Esophagus squamous epithelium (tissue), 5 donors: ENCODE data around the gene C2orf69. TPM values are rescaled to one million over a fixed set of nuclear protein-coding genes. Genes with fewer than 3 reads are reported as not detected.
"Not testable (repeated sequence)": the region's sequence is repeated elsewhere in the genome, so short reads cannot be mapped to it uniquely, and the experiment has no call there.

Experiments used
- DNase-seq: peaks from one replicate; lab custom pipeline; 2025; lab: John Stamatoyannopoulos, UW
- H3K27ac ChIP-seq, 4 donors: fragments of 200-600 bp; sonication (generic); one replicate each; pipeline ENCODE4 v1.5.1; 2016 to 2019; ENCODE audit warnings: mild to moderate bottlenecking in 1 of 4
- H3K27me3 ChIP-seq, 4 donors: fragments of 200-600 bp; sonication (generic); 1 replicate in 3 of 4; 2 replicates in 1 of 4; pipeline versions ENCODE4 v1.5.1 to v1.6.0; 2017 to 2021; ENCODE audit warnings: antibody characterized with exemption in 1 of 4
- H3K36me3 ChIP-seq, 3 donors: fragments of 200-600 bp; sonication (generic); one replicate each; pipeline ENCODE4 v1.5.1; 2016 to 2019
- H3K4me1 ChIP-seq, 3 donors: fragments of 200-600 bp; sonication (generic); one replicate each; pipeline ENCODE4 v1.5.1; 2017 to 2019
- H3K4me3 ChIP-seq, 4 donors: fragments of 200-600 bp; sonication (generic); 1 replicate in 3 of 4; 2 replicates in 1 of 4; pipeline ENCODE4 v1.5.1; 2016 to 2019; ENCODE audit warnings: mild to moderate bottlenecking in 2 of 4, moderate library complexity in 1 of 4
- H3K9me3 ChIP-seq, 3 donors: fragments of 200-600 bp; sonication (generic); one replicate each; pipeline ENCODE4 v1.5.1; 2016 to 2019
- POLR2A ChIP-seq, 4 donors: fragments of 450-650 bp; IDR thresholded peaks; one replicate each; pipeline ENCODE4 v1.6.1; 2017; ENCODE audit warnings: antibody characterized with exemption in 4 of 4, mild to moderate bottlenecking in 4 of 4, moderate library complexity in 3 of 4
- WGBS, 2 donors: methylation state at CpG; one replicate each; pipeline ENCODE4 v1.1.5; 2018; 5-methylcytosine and 5-hydroxymethylcytosine counted together
- intact Hi-C: fragments of 100-400 bp; cut with DNase I; formaldehyde crosslinking; loops from one replicate; pipeline ENCODE4 v1.15.0; 2022
- total RNA-seq, 4 donors: library from RNA; depleted of rRNA; stranded (reverse); fragments of >200 nt; gene quantifications; one replicate each; pipeline ENCODE4 v1.1.0, GENCODE V29; 2016
- TF ChIP-seq, protein P1 (sequence below), 6 experiments: fragments of 450-650 bp in 4 of 6; fragments of 200-600 bp in 2 of 6; sonication (generic) in 2 of 6; IDR thresholded peaks; one replicate each; pipeline ENCODE4 v1.5.1; 2016 to 2019; ENCODE audit warnings: antibody characterized with exemption in 6 of 6, mild to moderate bottlenecking in 4 of 6, moderate library complexity in 4 of 6
- donor health status: DM: yes; HTN: yes; CAD: no.

The C2orf69 gene
- total RNA-seq, 4 donors from 2014 or later, result 6.1 to 10.7 (median 9.6) TPM

DNA sequence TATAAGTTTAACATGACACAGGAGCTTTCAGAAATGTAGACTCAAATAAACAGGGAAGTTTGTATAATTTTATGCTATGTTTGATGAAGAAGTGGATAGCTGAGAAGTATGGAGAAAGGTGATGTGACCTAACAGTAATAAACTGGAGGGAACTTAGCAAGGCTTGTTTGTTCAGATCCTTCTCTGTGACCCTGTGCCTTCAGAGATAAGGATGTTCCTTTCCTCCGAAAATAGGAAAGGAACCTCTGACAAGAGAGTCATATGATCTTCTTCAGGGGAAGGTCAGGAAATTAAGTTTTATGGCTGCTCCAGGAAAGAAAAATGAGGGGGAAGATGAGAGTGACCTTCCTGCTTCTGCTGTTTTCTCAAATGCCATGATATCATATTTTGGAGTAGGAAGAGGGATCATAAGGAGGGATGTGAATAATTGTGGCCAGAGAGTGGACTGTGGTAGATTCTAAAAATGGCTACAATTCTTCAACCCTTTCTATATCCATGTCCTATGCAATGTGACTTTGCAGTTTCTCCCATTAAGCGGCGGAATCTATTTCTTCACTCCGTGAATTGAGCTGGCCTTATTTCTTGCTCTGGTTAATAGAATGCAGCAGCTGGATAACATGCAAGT lies 8.5 kb upstream of the C2orf69 start:
- Histone ChIP-seq H3K36me3 (no peaks in the 10 kb centered on the region), H3K27me3 (no peaks in the 10 kb centered on the region), H3K4me3 (no peak overlapping the region), H3K4me1 (no peaks in the 10 kb centered on the region), H3K27ac (no peak overlapping the region), H3K9me3 (no peaks in the 10 kb centered on the region)
- no peak for DNase-seq
- intact Hi-C loops, result no loop called here
- TF ChIP-seq POLR2A (IDR thresholded peaks at IDR 0.05), result no peak
- TF ChIP-seq, protein P1, sequence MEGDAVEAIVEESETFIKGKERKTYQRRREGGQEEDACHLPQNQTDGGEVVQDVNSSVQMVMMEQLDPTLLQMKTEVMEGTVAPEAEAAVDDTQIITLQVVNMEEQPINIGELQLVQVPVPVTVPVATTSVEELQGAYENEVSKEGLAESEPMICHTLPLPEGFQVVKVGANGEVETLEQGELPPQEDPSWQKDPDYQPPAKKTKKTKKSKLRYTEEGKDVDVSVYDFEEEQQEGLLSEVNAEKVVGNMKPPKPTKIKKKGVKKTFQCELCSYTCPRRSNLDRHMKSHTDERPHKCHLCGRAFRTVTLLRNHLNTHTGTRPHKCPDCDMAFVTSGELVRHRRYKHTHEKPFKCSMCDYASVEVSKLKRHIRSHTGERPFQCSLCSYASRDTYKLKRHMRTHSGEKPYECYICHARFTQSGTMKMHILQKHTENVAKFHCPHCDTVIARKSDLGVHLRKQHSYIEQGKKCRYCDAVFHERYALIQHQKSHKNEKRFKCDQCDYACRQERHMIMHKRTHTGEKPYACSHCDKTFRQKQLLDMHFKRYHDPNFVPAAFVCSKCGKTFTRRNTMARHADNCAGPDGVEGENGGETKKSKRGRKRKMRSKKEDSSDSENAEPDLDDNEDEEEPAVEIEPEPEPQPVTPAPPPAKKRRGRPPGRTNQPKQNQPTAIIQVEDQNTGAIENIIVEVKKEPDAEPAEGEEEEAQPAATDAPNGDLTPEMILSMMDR (IDR thresholded peaks at IDR 0.05), result no peak
- 87 to 89% methylated on average over 4 of the region's 4 CpGs for WGBS, 2 donors

DNA sequence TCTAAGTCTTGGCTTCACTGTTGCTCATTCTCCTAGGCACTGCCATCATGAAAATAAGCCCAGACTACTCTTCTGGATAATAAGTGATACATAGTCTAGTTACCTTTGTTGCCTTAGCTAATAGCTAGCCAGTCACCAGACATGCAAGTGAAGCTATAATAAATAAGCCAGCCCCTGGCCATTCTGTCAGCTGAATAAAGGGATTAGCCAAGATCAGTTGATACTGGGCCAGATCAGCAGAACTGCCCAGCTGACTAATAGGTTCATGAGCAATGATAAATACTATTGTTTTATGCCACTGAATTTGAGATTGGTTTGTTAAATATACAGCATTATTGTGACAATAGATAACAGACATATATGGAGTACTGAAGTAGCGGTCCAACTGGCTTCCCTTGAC lies 8.0 kb upstream of the C2orf69 start:
- DNase-seq, result no peak
- Histone ChIP-seq H3K27ac (no peak overlapping the region), H3K4me3 (no peak overlapping the region), H3K27me3 (no peaks in the 10 kb centered on the region), H3K9me3 (no peaks in the 10 kb centered on the region), H3K36me3 (no peaks in the 10 kb centered on the region), H3K4me1 (no peaks in the 10 kb centered on the region)
- WGBS, 2 donors, result 91 to 95% methylated on average over 1 of the region's 1 CpG
- intact Hi-C loops, result no loop called here
- no peak for TF ChIP-seq POLR2A (IDR thresholded peaks at IDR 0.05)
- TF ChIP-seq, protein P1 (IDR thresholded peaks at IDR 0.05), result no peak

DNA sequence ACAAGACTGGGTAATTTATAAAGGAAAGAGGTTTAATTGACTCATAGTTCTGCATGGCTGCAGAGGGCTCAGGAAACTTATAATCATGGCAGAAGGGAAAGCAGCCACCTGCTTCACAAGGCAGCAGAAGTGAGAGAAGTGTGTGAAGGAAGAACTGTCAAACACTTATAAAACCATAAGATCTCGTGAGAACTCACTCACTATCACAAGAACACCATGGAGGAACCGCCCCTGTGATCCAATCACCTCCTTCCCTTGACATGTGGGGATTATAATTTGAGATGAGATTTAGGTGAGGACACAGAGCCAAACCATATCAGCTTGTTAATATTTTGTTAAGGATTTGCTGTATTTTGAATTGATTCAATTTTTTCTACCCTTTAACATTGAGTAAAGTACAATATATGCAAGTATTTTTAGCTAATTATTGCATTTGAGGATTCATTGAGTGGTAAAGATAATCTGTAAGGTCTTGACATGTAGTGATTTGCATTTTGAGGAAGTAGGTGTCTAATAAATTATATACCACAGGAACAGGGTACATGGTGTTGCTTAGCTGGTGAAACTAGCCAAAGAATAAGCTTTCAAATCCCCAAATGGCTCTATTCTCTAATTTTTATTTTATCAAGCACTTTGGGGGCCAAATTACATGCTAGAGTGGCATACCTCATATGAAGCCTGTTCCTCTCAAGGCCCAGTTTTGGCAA lies 3.9 kb upstream of the C2orf69 start:
- Histone ChIP-seq H3K4me3 (no peak overlapping the region), H3K9me3 (no peaks in the 10 kb centered on the region), H3K27ac (no peak overlapping the region), H3K27me3 (no peaks in the 10 kb centered on the region), H3K4me1 (peaks cover 3 to 12% (median 5%) of the 10 kb centered on the region in 3 donors), H3K36me3 (no peaks in the 10 kb centered on the region)
- intact Hi-C loops, result no loop called here
- DNase-seq, result no peak
- 67 to 74% methylated on average over 2 of the region's 2 CpGs for WGBS, 2 donors
- TF ChIP-seq, protein P1 (IDR thresholded peaks at IDR 0.05), result no peak
- TF ChIP-seq POLR2A (IDR thresholded peaks at IDR 0.05), result no peak

DNA sequence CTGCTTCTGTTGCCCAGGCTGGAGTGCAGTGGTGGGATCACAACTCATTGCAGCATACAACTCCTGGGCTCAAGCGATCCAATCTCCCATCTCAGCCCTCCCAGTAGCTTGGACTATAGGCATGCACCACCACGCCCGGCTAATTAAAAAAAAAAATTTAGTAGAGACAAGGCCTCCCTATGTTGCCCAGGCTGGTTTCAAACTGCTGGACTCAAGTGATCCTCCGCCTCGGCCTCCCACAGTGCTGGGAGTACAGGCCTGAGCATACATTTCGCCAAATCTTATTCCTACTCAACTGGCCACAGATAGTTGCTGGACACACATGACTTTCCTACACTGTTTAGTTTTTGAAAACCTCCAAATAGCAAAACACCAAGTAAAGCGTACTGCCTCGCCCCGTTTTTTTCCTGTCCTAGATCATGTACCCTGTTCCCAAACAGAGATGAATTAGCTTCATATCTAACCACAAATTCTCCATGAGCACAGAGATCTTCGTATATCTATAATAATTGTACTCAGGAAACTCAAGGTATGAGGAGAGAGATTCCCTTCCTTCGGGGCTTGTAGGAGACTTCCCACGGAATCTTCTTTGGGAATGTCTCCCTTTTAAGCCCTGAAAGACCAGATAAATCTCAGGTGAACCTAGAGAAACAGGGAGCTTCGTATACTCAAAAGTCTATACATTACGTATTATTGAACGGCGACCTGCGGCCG lies 598 bp upstream of the C2orf69 start:
- Histone ChIP-seq H3K9me3 (no peaks in the 10 kb centered on the region), H3K4me1 (peaks cover 14 to 39% (median 16%) of the 10 kb centered on the region in 3 donors), H3K36me3 (no peaks in the 10 kb centered on the region), H3K27me3 (no peaks in the 10 kb centered on the region), H3K4me3 (peak overlapping the region; percentile 86 to 99 (median 90)), H3K27ac (peak overlapping the region; percentile 98 to 99 (median 98))
- 37 to 51% methylated on average over 15 to 18 of the region's 18 CpGs for WGBS, 2 donors
- TF ChIP-seq, protein P1 (IDR thresholded peaks at IDR 0.05), result no peak
- TF ChIP-seq POLR2A (IDR thresholded peaks at IDR 0.05), result no peak
- DNase-seq, result no peak
- intact Hi-C loops, result no loop called here

DNA sequence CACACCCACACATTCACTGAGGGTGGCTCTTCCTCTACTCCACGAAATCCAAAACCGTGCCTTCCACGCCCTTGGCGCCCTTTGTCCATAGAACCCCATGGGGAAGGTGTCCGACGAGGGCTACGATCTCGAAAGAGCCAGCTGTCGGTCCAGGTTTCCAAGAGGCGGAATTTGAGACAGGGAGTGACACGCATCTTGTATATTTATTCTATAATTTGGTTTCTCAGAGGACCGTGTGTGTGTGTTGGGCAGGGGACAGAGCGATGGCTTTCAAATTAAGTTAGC lies 726 bp downstream of the C2orf69 start:
- WGBS, 2 donors, result 0% methylated on average over 12 to 13 of the region's 13 CpGs
- Histone ChIP-seq H3K27me3 (no peaks in the 10 kb centered on the region), H3K27ac (peak overlapping the region; percentile 98 to 99 (median 98)), H3K36me3 (peaks cover 0 to 12% (median 5%) of the 10 kb centered on the region in 3 donors), H3K9me3 (peaks cover 0 to 2% (median 0%) of the 10 kb centered on the region in 3 donors), H3K4me3 (peak overlapping the region; percentile 86 to 99 (median 90)), H3K4me1 (peaks cover 14 to 39% (median 16%) of the 10 kb centered on the region in 3 donors)
- DNase-seq, result no peak
- TF ChIP-seq POLR2A (IDR thresholded peaks at IDR 0.05), result no peak
- TF ChIP-seq, protein P1 (IDR thresholded peaks at IDR 0.05), result no peak
- intact Hi-C loops, result no loop called here

DNA sequence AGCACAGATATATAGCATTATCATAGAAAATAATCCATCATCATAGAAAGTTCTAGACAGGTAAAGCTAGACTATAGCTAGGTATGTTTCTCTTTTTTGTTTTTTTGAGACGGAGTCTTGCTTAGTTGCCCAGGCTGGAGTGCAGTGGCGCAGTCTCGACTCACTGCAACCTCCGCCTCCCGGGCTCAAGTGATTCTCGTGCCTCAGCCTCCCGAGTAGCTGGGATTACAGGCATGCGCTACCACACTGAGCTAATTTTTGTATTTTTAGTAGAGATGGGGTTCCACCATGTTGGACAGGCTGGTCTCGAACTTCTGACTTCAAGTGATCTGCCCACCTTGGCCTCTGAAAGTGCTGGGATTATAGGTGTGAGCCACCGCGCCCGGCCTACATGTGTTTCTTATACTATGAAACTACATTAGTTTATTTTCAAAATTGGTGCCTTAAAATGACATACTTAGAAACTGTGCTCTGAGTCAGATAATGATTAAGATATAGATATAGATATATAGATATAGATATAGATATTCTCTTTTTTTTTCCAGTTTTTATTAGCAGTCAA lies 1.5 kb downstream of the C2orf69 start:
- 86 to 88% methylated on average over 12 of the region's 12 CpGs for WGBS, 2 donors
- peaks cover 14 to 39% (median 16%) of the 10 kb centered on the region in 3 donors for H3K4me1 ChIP-seq
- peak overlapping the region in 1 of 4 donors; percentile 98 for H3K27ac ChIP-seq
- peak overlapping the region; percentile 86 to 99 (median 90) for H3K4me3 ChIP-seq
- H3K27me3 ChIP-seq, DNase-seq, intact Hi-C loops, H3K9me3 ChIP-seq: not testable (repeated sequence)
- peaks cover 0 to 19% (median 9%) of the 10 kb centered on the region in 3 donors for H3K36me3 ChIP-seq
